HG03571 (cell line): ENCODE data around the gene ZNF485.

ENCODE experiments used
- ATAC-seq: cut with Tn5 transposase; IDR thresholded peaks from one replicate; pipeline ENCODE4 v1.9.1; 2021; ENCODE audit not compliant: unreplicated experiment

ZNF485 gene

DNA sequence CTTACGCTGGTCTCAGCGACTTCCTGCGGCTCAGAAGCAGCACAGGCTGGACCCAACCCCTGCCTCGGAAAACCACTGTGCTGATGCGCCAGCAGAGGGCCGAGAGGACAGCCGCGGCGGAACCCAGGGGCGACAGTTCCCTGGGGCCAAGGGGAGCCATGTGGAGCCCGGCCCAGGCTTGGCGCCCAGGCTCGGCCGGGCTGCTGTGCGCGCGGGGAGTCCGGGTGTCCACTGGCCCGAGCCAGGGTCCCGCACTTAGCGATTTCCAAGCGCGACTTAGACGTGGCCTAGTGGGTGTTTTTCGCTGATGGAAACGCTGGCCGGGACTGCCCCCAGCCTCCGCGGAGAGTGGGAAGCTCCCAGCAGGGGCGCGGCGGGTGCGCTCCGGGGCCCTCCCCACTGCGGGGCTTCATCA is 61.1 kb downstream of the ZNF485 start:
- ATAC-seq = no peak
